Dermis microvascular lymphatic vessel endothelial cell (primary cell): ENCODE results near the gene HDAC4. TPM values are rescaled to one million over a fixed set of nuclear protein-coding genes. Genes with fewer than 3 reads are reported as not detected.

Experiments
- DNase-seq, 2 donors: peaks; one replicate each; pipeline versions ENCODE4 v3.0.0 to v3.0.0-alpha.2; 2010; ENCODE audit warnings: low read depth in 2 of 2
- total RNA-seq: library from RNA; depleted of rRNA; stranded (reverse); fragments of >200 nt; gene quantifications from 2 replicates; pipeline ENCODE4 v1.2.1, GENCODE V29; 2014

Gene HDAC4
- total RNA-seq, 1 donor from 2014 or later, result 10.4 TPM

DNA sequence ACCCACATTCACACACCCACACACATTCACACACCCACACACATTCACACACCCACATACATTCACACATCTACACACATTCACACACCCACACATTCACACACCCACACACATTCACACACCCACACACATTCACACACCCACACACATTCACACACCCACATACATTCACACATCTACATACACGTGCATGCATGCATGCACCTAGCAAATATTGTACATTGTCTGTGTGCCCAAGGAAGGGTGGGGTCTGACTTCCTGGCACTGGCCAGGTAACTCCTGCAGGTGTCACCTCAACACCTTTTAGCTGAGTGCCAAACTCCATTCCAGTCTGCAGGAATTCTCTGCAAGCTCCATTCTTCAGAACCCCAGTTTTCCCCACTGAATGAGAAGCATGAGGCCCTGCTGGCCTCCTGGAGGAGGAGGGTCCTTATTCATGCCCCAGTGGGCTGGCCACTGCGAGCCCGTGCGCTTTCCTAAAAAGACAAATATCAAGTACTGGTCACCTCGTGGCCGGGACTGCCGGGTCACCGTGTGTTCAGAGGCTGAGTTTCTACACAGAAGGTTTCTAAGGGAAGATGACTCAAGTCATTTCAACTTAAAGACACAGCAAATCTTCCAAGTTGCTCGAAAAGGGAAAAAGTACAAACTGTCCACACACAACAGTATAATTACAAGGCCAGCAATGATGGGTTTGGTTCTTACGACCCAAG lies 131.5 kb downstream of the HDAC4 start:
- DNase-seq, result no peak

GRCh38 chr2:239268549-239268948 lies 132.3 kb downstream of the HDAC4 start:
- no peak for DNase-seq

GRCh38 chr2:239268082-239268481 lies 132.7 kb downstream of the HDAC4 start:
- DNase-seq, result peak in 1 of 2 donors; percentile 21

- DNase-seq, result peak in 1 of 2 donors; percentile 47
Measured at GRCh38 chr2:239267288-239267951, 133.4 kb downstream of the HDAC4 start.

DNA sequence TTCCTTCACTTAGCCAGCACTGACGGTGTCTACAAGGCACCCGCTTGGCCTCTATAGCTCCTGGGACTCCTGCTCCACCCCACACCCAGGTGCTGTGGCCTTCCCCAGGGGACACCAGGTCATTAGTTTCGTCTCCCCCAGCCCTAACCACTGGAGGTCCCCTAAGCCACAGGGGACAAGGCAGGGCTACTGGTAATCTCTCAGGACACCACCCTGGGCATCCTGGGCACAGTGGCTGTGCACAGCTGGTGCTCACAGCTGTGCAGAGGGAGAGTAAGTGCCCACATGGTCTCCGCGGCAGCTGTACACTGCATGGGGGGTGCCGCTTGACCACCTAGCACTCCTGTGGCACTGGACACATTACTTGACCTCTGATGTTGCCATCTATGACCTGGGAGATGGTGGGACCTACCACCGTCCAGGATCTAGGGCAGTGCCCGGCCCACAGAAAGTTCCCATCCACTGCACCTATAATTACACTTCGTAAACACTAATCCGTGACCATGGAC lies 134.0 kb downstream of the HDAC4 start:
- no peak for DNase-seq

DNA sequence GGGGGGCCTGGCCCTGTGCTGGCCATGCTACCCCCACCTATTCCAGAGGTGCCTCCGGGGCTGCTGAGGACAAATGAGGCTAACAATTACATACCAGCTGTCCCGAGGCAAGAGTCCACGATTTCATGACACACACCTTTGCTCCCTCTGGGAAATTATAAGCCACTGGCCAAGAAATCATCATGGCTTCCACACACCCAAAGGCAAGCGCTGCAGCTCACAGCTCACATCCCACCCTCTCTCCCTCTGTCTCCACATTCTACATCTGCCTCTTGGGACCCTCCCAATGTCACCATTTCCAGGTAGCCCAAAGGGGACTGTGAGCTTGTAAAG lies 134.4 kb downstream of the HDAC4 start:
- no peak for DNase-seq

DNA sequence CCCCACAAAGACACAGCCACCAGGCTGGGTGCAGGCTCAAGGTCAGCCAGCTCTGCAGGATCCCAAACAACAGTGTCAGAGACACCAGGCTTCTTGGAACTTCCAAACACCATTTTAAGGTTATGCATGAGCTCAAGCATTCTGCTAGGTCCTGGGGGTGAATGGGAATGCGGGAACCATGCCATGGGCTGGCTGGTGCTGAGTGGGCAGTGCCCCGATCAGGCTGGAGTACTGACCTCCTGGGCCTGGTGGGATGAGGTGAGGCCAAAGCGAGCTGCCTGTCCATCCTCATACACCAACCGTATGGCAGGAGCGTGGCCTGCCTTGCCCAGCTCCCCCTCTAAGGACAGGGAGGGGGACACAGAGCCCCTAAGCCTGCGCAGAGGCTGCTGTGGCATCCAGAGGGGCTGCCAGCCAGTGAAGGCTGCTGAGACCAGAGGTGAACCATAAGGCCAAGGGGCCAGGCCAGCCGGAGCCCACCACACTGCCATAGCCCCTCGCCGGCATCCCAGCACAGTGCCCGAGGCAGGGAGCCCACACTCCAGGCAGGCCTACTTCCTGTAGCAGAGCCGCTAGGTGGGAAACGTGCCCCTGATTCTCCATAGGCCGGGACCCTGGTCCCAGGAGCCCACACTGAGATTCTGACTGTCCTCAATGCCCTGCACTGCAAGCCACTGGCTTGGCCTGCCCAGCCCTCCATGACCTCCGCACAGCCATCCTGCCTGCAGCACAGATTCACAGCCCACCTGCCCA lies 135.0 kb downstream of the HDAC4 start:
- DNase-seq, result no peak

DNA sequence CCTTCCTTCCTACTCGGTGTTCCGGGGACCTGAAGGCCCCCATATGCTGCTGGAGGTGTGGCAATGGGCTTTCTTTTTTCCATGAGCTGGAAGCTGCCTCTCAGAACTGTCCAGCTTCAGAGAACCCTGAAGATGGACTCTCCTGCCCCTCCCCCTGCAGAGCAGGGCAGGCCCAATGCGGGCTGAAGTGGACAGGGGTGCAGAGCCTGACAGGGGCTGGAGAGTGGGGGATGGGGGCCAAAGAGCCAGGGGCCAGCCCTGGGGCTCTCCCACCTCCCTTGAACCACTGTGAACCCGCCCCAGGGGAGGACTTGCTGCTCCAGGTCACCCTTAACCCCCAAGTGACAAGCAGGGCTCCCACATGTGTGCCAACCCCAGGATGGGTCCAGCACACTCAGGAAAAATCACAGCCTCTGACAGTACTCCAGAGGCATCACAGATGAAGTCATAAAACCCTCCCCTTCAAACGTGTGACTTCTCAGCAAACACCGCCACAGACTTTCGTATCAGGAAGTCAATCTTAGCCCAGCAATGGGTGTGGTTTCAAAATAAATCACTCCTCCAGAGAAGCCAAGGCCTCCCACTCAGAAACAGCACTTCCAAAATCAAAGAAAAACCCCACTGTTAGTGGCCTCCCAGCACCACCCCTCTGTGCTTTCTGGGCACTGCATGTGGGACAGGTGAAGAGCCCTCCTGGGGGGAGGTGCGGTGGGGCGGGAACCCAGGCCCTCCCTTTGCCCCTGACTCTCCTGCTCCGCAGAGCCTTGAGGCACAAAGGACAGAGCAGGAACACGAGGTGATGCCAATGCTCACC lies 135.8 kb downstream of the HDAC4 start:
- DNase-seq, result no peak

DNA sequence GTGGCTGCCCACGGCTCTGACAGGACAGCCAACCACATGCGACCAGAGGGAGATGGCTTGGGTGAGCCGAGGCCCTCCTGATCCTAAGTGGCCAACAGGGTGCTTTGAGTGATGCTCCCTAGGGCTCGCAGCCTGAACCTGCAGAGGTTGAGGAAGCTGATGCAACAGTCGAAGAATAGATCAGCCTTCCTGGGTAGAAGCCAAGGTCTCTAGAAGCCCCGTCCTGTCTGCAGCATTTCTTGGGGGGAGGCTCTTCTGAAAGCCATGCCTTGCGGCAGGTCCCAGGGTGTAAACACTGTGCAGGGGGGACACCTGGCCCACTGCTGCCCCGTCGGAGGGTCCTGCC lies 136.4 kb downstream of the HDAC4 start:
- DNase-seq, result peak in 1 of 2 donors; percentile 13

- DNase-seq, result no peak
Measured at GRCh38 chr2:239263669-239264491, 136.9 kb downstream of the HDAC4 start.

DNA sequence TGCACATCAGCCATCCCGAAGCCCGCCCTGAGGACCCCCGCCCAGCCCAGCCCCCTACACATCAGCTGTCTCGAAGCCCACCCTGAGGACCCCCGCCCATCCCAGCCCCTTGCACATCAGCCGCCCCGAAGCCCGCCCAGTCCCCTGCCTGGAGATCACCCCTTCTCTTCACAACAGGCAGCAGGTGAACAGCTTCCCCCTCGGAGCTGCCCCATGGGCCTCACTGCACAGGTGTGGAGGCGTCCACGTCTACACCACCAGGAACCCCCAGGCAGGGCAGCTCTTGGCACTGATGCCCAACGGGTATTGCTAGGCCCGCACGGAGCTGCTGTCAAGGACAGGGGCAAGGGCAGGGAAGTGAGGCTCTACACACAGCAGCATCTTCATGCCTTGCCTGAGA lies 137.6 kb downstream of the HDAC4 start:
- DNase-seq, result no peak

DNA sequence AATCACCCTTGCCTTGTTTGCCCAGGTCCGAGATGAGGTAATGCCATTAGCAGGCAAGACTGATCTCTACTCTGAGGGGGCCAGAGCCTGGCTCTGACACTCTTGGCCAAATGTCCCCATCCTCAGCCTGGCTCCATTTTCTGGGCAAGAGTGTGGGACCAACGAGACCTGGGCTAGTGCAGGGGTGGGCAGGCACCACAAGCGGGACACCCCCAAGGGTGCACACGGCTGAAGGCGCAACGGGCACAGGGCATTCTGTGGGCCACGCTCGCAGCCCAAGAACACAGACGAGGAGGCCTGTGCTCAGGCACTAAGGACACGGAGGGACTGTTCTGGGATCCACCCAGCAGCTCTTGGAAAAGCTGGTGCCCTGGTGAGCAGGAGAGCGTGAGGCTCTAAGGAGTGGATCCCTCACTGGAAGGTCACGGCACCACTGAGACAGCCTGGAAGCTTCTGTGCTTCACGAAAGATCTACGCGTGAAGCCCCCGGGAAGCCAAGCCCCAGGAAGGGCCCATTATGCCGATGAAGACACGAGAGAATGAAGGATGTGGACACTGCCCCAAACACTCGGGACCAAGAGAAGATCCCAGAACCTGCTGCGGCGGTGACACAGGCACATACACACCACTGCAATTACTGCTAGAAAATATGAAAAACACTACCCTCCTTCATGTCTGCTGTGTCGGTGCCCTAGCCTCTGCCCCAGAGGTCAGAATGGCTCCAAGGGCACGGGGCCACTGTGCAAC lies 138.2 kb downstream of the HDAC4 start:
- no peak for DNase-seq

DNA sequence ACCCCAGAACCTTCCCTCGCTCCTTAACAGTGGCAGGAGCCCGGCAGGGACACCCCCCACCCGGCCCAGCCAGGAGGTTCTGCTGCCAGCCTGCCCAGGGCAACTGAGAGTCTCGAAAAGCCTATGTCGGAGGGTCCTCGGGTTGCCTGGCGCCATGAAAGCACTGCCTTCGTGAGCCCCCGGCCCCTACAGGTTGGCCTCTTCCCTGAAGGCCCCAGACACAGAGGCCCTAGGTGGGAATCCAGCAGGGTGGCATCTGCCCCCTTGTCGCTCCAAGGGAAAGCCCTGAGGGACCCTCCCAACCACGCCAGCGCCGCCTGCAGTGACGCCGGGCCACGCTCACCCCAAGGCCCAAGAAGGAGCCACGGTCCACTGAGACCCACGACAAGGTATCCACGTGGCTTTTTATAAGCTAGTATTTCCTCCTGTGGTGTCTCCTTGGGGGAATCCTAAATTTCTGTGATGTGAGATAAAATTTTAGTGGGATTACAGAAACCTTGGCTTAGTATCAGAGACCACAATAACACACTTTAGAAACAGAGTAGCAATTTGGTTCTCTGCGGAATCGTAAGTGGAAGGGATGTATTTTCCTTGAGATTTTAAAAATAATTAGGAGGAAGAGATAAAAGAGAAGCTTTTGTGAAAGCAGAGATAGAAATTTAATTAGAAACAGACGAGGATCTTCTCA lies 138.9 kb downstream of the HDAC4 start:
- DNase-seq, result no peak

GRCh38 chr2:239261356-239261755 lies 139.5 kb downstream of the HDAC4 start:
- DNase-seq, result no peak

GRCh38 chr2:239260546-239261327 lies 140.1 kb downstream of the HDAC4 start:
- no peak for DNase-seq

DNA sequence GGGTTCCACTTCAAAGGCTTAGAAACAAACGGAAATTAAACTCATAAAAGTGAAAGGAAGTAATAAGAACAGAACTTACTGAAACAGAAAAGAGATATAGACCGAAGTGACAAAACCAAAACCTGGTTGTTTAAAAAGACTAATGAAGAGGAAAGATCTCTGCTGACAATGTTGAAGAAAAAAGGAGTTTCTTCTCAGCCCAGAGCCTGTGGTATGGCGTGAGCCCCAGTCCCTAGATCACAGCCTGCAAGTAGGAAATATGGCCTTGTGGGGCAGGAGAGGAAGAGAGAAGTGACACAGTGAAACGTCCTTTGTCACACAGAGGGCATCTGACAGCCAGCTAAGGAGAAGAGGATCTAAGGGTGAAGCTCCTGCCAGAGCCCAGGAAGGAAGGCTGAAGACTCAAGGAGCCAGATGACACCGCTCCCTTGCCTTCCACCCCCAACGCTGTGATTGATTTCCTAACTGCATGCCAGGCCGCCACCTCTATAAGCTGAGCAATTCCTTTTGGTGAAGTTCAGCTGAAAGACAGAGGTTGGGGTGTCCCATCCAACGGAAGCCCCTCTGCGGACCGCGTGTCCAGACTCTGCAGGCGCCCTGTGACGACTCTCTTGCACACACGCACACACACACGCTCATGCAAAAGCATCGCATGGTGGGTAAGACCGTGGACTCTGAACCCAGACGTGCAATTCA lies 141.1 kb downstream of the HDAC4 start:
- DNase-seq, result no peak

DNA sequence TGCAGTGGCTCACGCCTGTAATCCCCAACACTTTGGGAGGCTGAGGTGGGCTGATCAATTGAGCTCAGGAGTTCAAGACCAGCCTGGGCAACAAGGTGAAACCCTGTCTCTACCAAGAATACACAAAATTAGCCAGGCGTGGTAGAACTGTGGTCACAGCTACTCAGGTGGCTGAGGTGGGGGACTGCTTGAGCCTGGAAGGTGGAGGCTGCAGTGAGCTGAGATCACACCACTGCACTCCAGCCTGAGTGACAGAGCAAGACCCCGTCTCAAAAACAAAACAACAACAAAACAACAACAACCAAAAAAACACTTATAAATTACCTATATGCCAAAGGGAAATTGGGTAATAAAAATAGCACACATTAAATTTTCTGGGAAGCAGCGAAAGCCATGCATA lies 141.6 kb downstream of the HDAC4 start:
- DNase-seq, result no peak

DNA sequence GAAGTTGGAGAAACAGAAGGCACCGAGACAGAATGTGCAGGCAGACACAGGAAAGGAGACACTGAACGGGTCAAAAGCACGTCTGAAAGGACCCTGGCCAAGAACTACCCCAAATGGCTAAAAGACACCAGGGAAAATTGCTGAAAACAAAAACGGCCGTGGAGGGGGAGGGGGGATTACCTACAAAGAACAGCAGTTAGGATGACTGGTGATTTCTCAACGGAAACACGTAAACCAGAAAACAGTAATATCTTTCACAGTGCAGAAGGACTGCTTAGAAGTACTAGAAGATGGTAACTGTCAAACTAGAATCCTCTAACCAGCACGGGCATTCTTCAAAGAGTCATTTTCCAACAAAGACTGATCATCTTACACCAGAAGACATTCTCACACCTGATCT lies 142.6 kb downstream of the HDAC4 start:
- no peak for DNase-seq
